ENCODE results near the gene ZSCAN16. TPM values are rescaled to one million over a fixed set of nuclear protein-coding genes. Genes with fewer than 3 reads are reported as not detected.

ZSCAN16 gene
- total and polyA plus RNA-seq, 2 of the 13 experiments (the other 11 are each of a cell fraction or from before 2014, with no cell fraction given): 5.7 to 12.7 TPM

GRCh38 chr6:28080631-28081485, 43.6 kb upstream of the ZSCAN16 start (continued):
- TF ChIP-seq ZFP37 (CRISPR knock-in tag; IDR thresholded peaks at IDR 0.05; ENCODE audit: borderline replicate concordance) (0 out of 2 replicates have a peak, but pooled peaks have one; percentile 53), MXD4 (CRISPR knock-in tag; IDR thresholded peaks at IDR 0.05) (peak; percentile 92), MTF1 (CRISPR knock-in tag; IDR thresholded peaks at IDR 0.05) (peak; percentile 75; the same call in 1 of the 2 replicates), EZH2 (conservative IDR thresholded peaks at IDR 0.05; ENCODE audit: low read depth, low read length) (no peak), E2F5 (CRISPR knock-in tag; conservative IDR thresholded peaks at IDR 0.05) (peak; percentile 45; the same call in 1 of the 2 replicates), RFX3 (CRISPR knock-in tag; IDR thresholded peaks at IDR 0.05) (peak; percentile 94), SIN3A (IDR thresholded peaks at IDR 0.05; ENCODE audit: borderline replicate concordance, low read depth, low read length) (peak; percentile 97), ZC3H4 (CRISPR knock-in tag; IDR thresholded peaks at IDR 0.05; ENCODE audit: borderline replicate concordance) (peak; percentile 71; the same call in 1 of the 2 replicates), THAP9 (CRISPR knock-in tag; IDR thresholded peaks at IDR 0.05; ENCODE audit: borderline replicate concordance) (peak; percentile 94), MED13 (CRISPR knock-in tag; IDR thresholded peaks at IDR 0.05) (peak; percentile 93), ARID5B (CRISPR knock-in tag; IDR thresholded peaks at IDR 0.05) (peak; percentile 77), MBD4 (IDR thresholded peaks at IDR 0.05; ENCODE audit: borderline replicate concordance, low read length) (no peak), BRCA1 (CRISPR knock-in tag; IDR thresholded peaks at IDR 0.05) (peak; percentile 95)
- TF ChIP-seq, protein P1, sequence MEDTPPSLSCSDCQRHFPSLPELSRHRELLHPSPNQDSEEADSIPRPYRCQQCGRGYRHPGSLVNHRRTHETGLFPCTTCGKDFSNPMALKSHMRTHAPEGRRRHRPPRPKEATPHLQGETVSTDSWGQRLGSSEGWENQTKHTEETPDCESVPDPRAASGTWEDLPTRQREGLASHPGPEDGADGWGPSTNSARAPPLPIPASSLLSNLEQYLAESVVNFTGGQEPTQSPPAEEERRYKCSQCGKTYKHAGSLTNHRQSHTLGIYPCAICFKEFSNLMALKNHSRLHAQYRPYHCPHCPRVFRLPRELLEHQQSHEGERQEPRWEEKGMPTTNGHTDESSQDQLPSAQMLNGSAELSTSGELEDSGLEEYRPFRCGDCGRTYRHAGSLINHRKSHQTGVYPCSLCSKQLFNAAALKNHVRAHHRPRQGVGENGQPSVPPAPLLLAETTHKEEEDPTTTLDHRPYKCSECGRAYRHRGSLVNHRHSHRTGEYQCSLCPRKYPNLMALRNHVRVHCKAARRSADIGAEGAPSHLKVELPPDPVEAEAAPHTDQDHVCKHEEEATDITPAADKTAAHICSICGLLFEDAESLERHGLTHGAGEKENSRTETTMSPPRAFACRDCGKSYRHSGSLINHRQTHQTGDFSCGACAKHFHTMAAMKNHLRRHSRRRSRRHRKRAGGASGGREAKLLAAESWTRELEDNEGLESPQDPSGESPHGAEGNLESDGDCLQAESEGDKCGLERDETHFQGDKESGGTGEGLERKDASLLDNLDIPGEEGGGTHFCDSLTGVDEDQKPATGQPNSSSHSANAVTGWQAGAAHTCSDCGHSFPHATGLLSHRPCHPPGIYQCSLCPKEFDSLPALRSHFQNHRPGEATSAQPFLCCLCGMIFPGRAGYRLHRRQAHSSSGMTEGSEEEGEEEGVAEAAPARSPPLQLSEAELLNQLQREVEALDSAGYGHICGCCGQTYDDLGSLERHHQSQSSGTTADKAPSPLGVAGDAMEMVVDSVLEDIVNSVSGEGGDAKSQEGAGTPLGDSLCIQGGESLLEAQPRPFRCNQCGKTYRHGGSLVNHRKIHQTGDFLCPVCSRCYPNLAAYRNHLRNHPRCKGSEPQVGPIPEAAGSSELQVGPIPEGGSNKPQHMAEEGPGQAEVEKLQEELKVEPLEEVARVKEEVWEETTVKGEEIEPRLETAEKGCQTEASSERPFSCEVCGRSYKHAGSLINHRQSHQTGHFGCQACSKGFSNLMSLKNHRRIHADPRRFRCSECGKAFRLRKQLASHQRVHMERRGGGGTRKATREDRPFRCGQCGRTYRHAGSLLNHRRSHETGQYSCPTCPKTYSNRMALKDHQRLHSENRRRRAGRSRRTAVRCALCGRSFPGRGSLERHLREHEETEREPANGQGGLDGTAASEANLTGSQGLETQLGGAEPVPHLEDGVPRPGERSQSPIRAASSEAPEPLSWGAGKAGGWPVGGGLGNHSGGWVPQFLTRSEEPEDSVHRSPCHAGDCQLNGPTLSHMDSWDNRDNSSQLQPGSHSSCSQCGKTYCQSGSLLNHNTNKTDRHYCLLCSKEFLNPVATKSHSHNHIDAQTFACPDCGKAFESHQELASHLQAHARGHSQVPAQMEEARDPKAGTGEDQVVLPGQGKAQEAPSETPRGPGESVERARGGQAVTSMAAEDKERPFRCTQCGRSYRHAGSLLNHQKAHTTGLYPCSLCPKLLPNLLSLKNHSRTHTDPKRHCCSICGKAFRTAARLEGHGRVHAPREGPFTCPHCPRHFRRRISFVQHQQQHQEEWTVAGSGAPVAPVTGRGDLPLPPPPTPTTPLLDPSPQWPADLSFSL (CRISPR knock-in tag; IDR thresholded peaks at IDR 0.05): 0 out of 2 replicates have a peak, but pooled peaks have one; percentile 14
